BLaER1 (cell line): ENCODE results near the gene SNN.

ENCODE experiments used
- H3K27ac ChIP-seq: shearing (Covaris generic); formaldehyde crosslinking; 2 replicates; pipeline ENCODE4 v1.8.1; 2022
- H3K27me3 ChIP-seq: shearing (Covaris generic); formaldehyde crosslinking; 2 replicates; pipeline ENCODE4 v1.8.1; 2022
- H3K36me3 ChIP-seq: shearing (Covaris generic); formaldehyde crosslinking; 2 replicates; pipeline ENCODE4 v1.8.1; 2022
- H3K4me1 ChIP-seq: shearing (Covaris generic); formaldehyde crosslinking; 2 replicates; pipeline ENCODE4 v1.8.1; 2022
- H3K4me2 ChIP-seq: shearing (Covaris generic); formaldehyde crosslinking; 2 replicates; pipeline ENCODE4 v1.8.1; 2022
- H3K4me3 ChIP-seq: shearing (Covaris generic); formaldehyde crosslinking; 2 replicates; pipeline ENCODE4 v1.8.1; 2022
- H3K9ac ChIP-seq: shearing (Covaris generic); formaldehyde crosslinking; 2 replicates; pipeline ENCODE4 v1.8.1; 2022
- H3K9me3 ChIP-seq: shearing (Covaris generic); formaldehyde crosslinking; 2 replicates; pipeline ENCODE4 v1.8.1; 2022
- H4K20me1 ChIP-seq: shearing (Covaris generic); formaldehyde crosslinking; 2 replicates; pipeline ENCODE4 v1.8.1; 2022
- Cebpa-rat ChIP-seq: shearing (Covaris generic); IDR thresholded peaks from 2 replicates; pipeline ENCODE4 v1.8.1; 2022

The SNN gene

DNA sequence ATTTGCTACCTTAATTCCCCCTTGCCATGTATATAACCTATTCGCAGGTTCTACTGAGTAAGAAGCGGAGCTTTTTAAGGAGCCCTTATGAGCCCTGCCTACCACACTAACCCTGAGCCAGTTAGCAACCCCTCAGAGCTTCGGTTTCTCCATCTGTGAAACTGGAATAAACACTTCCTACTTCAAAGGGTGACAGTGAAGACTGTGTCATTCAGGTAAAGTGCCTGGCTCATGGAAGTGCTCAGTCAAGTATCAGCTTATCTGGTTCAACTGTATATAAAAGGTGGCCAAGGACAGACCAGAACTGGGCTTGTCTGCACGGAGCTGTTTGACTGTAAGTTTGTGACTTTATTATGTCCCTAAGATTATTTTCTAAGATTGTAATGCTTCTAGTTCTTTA, 43.4 kb downstream of the SNN start:
- H3K9me3 ChIP-seq = no peaks in the 10 kb centered on the region
- peaks cover 83% of the 10 kb centered on the region for H3K36me3 ChIP-seq
- H3K27ac ChIP-seq = no peak overlapping the region
- no peak for TF ChIP-seq Cebpa-rat
- no peaks in the 10 kb centered on the region for H3K27me3 ChIP-seq
- no peak overlapping the region for H3K4me3 ChIP-seq
- H3K9ac ChIP-seq = no peak overlapping the region
- peaks cover 15% of the 10 kb centered on the region for H3K4me1 ChIP-seq
- no peak overlapping the region for H3K4me2 ChIP-seq
- H4K20me1 ChIP-seq = peaks cover 12% of the 10 kb centered on the region; the same call in 1 of the 2 replicates

DNA sequence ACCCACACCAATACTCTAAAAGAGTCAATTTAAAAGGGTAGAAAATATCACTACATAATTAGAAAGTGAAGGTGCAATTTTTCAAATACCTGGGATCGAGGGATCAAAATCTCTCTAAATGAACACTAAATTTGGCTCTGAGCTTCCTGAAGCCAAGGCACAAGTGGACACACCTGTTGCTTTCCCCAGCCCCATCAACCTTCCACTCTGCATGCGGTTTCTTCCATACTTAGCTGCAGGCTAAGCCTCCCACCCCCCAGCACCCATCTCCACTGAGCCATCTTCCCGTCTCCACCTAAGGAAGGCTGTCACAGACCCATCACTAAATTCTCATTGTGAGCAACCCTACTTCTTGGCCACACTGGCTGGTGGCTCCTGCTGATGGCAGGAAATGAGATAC, 43.9 kb downstream of the SNN start:
- no peak for TF ChIP-seq Cebpa-rat
- Histone ChIP-seq H3K27me3 (no peaks in the 10 kb centered on the region), H3K27ac (no peak overlapping the region), H3K4me3 (no peak overlapping the region), H3K36me3 (peaks cover 79% of the 10 kb centered on the region), H3K9me3 (no peaks in the 10 kb centered on the region), H3K4me1 (peaks cover 13% of the 10 kb centered on the region), H4K20me1 (peaks cover 11% of the 10 kb centered on the region; the same call in 1 of the 2 replicates), H3K9ac (no peak overlapping the region), H3K4me2 (no peak overlapping the region)

DNA sequence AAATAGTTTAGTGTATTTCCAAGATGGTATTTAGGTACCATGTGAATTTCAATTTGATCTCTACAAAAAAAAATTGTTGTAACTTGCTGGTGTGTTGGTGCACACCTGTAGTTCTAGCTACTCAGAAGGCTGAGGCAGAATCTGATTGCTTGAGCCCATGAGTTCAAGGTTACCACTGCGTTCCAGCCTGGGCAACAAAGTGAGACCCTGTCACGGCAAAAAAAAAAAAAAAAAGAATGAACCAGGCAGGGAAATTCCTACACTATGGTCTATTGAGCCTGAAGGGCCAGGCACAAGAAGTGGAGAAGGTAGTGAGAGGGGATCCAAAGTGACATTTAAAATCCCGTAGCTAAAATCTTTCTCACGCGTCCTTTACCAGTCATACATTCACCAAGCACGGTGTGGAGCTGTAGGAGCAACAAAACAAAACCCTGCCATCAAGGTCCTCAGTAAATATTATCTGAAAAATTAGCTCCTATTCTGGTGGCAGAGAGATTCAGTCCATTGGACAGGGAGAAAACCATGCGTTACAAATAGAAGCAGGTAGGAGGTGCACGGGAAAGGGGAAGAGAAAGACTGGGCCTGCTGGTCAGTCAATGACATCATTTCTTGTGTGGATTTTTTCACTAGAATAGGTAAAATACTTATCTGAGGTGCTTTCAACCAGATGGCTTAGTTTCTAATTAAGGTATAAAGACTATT, 47.1 kb downstream of the SNN start:
- no peaks in the 10 kb centered on the region for H3K9me3 ChIP-seq
- H3K27ac ChIP-seq = no peak overlapping the region
- peaks cover 23% of the 10 kb centered on the region for H3K4me1 ChIP-seq
- H3K9ac ChIP-seq = no peak overlapping the region
- no peak for TF ChIP-seq Cebpa-rat
- no peak overlapping the region for H3K4me2 ChIP-seq
- H3K36me3 ChIP-seq = peaks cover 75% of the 10 kb centered on the region
- H3K4me3 ChIP-seq = no peak overlapping the region
- H4K20me1 ChIP-seq = peaks cover 25% of the 10 kb centered on the region; the same call in 1 of the 2 replicates
- H3K27me3 ChIP-seq = no peaks in the 10 kb centered on the region

DNA sequence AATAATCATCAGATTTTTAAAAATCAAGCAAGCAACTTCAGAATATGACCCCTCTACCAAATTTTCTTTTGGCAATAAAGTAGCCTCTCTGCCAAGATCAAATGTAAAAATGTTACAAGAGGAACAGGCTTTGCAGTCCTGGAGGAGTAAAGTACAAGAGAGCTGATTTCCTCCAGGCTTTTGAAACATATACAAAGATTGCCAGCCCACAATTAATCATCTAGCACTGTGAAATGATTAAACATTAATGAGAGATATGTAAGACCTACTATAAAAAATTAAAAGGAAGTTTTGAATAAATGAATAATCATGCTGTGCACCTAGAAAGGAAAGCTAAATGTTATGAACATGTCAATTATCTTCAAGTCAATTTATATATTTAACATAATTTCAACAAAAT, 48.1 kb downstream of the SNN start:
- H3K4me1 ChIP-seq = peaks cover 16% of the 10 kb centered on the region
- no peaks in the 10 kb centered on the region for H3K27me3 ChIP-seq
- no peaks in the 10 kb centered on the region for H3K9me3 ChIP-seq
- H3K36me3 ChIP-seq = peaks cover 75% of the 10 kb centered on the region
- peaks cover 19% of the 10 kb centered on the region; the same call in 1 of the 2 replicates for H4K20me1 ChIP-seq
- no peak overlapping the region for H3K4me2 ChIP-seq
- TF ChIP-seq Cebpa-rat = no peak
- no peak overlapping the region for H3K4me3 ChIP-seq
- no peak overlapping the region for H3K9ac ChIP-seq
- H3K27ac ChIP-seq = no peak overlapping the region

DNA sequence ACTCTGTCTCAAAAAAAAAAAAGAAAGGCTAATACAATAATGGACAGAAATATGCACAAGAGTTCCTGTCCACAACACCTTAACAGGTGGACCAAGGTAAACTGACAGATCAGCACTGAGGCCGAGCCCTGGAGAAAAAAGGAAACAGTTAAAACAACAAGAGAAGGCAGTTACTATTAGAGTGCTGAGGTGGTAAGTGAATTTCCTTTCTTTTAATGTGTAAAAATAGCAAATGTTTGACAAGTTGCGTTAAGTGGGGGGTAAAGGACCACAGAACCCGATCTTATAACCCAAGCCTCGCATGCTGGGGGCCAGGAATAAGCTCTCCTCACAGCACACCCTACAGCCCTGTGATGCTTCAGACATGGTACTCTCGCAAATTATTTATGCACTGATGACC, 49.6 kb downstream of the SNN start:
- H3K9me3 ChIP-seq = no peaks in the 10 kb centered on the region
- H3K4me2 ChIP-seq = peak overlapping the region; percentile 65
- H3K9ac ChIP-seq = peak overlapping the region; percentile 48; the same call in 1 of the 2 replicates
- H3K36me3 ChIP-seq = peaks cover 73% of the 10 kb centered on the region
- peak overlapping the region; percentile 11; the same call in 1 of the 2 replicates for H3K27ac ChIP-seq
- H3K27me3 ChIP-seq = no peaks in the 10 kb centered on the region
- H4K20me1 ChIP-seq = peaks cover 34% of the 10 kb centered on the region
- TF ChIP-seq Cebpa-rat = no peak
- no peak overlapping the region for H3K4me3 ChIP-seq
- H3K4me1 ChIP-seq = peaks cover 22% of the 10 kb centered on the region

DNA sequence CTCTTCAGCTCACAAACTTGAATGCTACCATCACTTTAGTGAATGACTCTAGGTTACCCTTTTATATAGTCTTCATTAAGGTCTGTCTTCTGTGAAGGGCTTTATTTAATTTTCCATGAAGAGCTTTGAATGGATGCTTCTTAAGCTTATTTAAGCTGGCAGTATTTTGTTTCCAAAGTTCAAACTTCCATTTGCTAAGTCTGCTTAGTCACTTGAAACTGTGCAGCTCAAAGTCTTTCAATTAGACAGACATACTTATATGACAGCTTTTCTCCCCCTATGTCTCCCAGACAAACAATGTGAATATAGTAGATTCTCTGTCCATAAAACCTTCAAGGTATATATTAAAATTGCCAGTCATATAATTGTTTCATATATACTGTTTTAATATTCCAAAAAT, 50.9 kb downstream of the SNN start:
- Histone ChIP-seq H3K36me3 (peaks cover 72% of the 10 kb centered on the region), H4K20me1 (peaks cover 41% of the 10 kb centered on the region), H3K27me3 (no peaks in the 10 kb centered on the region), H3K4me1 (peaks cover 22% of the 10 kb centered on the region), H3K4me3 (no peak overlapping the region), H3K4me2 (no peak overlapping the region), H3K27ac (no peak overlapping the region), H3K9ac (no peak overlapping the region), H3K9me3 (no peaks in the 10 kb centered on the region)
- TF ChIP-seq Cebpa-rat = no peak

DNA sequence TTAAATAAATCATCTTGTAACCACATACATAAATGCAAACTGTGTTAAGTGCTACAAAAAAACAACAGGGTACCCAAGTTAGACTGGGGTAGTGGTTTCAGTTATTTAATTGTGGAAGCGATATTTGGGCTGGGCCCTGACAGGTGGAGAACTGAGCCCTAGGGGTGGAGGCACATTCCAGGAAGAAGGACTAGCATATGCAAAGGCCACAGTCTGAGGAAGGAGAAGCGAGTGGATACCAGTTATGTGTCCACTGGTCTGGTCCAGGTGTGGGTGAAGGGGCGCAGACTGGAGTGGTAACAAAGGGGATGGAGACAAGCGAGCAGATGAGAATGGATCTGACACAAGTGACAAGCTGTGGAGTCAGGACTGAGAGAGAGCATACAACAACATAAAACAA, 51.5 kb downstream of the SNN start:
- Histone ChIP-seq H3K4me2 (no peak overlapping the region), H3K9me3 (no peaks in the 10 kb centered on the region), H3K4me3 (no peak overlapping the region), H3K4me1 (peaks cover 22% of the 10 kb centered on the region), H3K36me3 (peaks cover 74% of the 10 kb centered on the region), H4K20me1 (peaks cover 41% of the 10 kb centered on the region), H3K27me3 (no peaks in the 10 kb centered on the region), H3K9ac (no peak overlapping the region), H3K27ac (no peak overlapping the region)
- TF ChIP-seq Cebpa-rat = no peak

DNA sequence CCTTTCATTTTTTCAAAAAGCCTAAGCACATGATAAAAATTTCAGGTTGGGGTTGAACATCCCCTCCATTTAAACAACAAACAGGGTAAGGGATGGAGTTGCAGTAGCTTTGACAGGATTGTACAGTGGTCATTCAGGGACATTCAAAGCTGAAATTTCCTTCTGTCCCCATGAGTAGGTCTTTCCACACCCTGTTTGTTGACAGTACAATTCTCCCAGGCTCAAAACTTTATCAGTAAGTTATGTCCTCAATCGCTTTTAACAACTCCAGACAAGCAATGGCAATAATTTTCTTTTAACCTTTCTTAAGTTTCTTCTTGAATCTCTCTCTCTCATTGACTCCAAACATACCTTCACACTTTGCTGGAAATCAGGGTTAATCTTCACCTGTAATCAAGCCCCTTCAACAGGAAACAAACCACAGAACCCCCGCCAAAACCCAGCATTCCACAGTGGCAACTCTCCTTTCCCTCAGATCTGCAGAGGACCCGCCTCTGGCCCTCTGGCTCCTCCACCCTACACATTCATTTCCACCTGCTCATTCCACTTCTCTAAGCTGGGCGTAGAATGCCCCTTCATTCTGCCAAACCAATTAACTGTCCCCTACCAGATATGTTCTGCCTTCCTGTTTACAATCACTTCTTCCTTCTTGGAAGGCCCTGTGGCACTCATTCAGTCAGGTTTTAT, 53.7 kb downstream of the SNN start:
- Histone ChIP-seq H3K4me1 (peaks cover 22% of the 10 kb centered on the region), H4K20me1 (peaks cover 41% of the 10 kb centered on the region), H3K4me3 (no peak overlapping the region), H3K4me2 (0 out of 2 replicates have a peak overlapping the region, but pooled peaks have one; percentile 7), H3K36me3 (peaks cover 82% of the 10 kb centered on the region), H3K27me3 (no peaks in the 10 kb centered on the region), H3K27ac (no peak overlapping the region), H3K9me3 (no peaks in the 10 kb centered on the region), H3K9ac (no peak overlapping the region)
- no peak for TF ChIP-seq Cebpa-rat

DNA sequence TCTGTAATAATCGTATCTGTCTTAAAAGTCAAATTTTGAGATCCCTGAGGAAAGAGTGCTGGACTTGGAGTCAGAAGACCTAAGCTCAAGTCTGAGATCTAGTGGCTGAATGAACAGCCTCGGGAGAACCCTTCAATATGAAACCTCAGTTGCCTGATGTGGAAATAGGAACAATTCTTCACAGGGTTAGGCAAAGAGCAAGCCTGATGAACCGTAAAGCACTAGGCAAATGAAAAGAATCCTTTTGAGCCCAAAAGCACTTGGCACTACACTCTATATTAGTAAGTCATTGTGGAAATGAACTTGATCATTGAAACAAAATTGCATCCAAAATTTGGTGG, 54.2 kb downstream of the SNN start:
- no peak overlapping the region for H3K27ac ChIP-seq
- peaks cover 83% of the 10 kb centered on the region for H3K36me3 ChIP-seq
- H3K9ac ChIP-seq = no peak overlapping the region
- H3K4me3 ChIP-seq = no peak overlapping the region
- H4K20me1 ChIP-seq = peaks cover 41% of the 10 kb centered on the region
- 0 out of 2 replicates have a peak overlapping the region, but pooled peaks have one; percentile 7 for H3K4me2 ChIP-seq
- TF ChIP-seq Cebpa-rat = no peak
- peaks cover 20% of the 10 kb centered on the region for H3K4me1 ChIP-seq
- H3K27me3 ChIP-seq = no peaks in the 10 kb centered on the region
- no peaks in the 10 kb centered on the region for H3K9me3 ChIP-seq

DNA sequence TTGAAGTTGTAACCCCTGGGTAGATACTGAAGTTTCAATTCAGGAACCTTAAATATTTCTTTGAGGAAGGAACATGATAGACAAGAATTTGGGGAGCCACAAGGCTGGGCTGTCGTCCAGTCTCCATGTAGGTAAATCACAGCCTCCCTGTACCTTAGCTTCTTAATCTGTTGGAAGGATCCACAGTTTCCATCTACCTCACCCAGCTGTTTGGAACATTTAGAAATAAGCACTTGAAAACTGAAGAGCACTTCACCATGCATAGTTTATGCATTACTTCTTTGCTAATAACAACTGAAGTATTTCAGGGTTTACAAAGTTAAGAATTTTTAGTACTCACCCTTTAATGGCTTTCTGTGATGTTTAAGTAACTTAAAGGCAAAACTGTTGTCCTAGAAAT, 57.2 kb downstream of the SNN start:
- H3K27me3 ChIP-seq = no peaks in the 10 kb centered on the region
- H3K4me1 ChIP-seq = peaks cover 5% of the 10 kb centered on the region; the same call in 1 of the 2 replicates
- H3K36me3 ChIP-seq = peaks cover 92% of the 10 kb centered on the region
- H3K9ac ChIP-seq = no peak overlapping the region
- H3K4me3 ChIP-seq = no peak overlapping the region
- no peak for TF ChIP-seq Cebpa-rat
- no peaks in the 10 kb centered on the region for H3K9me3 ChIP-seq
- no peak overlapping the region for H3K27ac ChIP-seq
- peaks cover 36% of the 10 kb centered on the region for H4K20me1 ChIP-seq
- H3K4me2 ChIP-seq = no peak overlapping the region
